Ishikawa (cell line): Measurements from ENCODE around the gene RNF141.

ENCODE experiments used
- CEBPB ChIP-seq: IDR thresholded peaks from 2 replicates; pipeline ENCODE4 v1.6.1; 2012
- CREB1 ChIP-seq: IDR thresholded peaks from 2 replicates; pipeline ENCODE4 v1.6.1; 2012; ENCODE audit warnings: low read depth
- EGR1 ChIP-seq: IDR thresholded peaks from 2 replicates; pipeline ENCODE4 v1.6.1; 2012
- EP300 ChIP-seq: IDR thresholded peaks from 2 replicates; pipeline ENCODE4 v1.6.1; 2012; ENCODE audit warnings: borderline replicate concordance
- TAF1 ChIP-seq: IDR thresholded peaks from 2 replicates; pipeline ENCODE4 v1.6.1; 2012; ENCODE audit warnings: low read depth, mild to moderate bottlenecking
- TEAD4 ChIP-seq: IDR thresholded peaks from 2 replicates; pipeline ENCODE4 v1.6.1; 2012
- YY1 ChIP-seq: IDR thresholded peaks from 2 replicates; pipeline ENCODE4 v1.6.1; 2012; ENCODE audit warnings: low read depth
- TF ChIP-seq, protein P1 (sequence below): IDR thresholded peaks from 2 replicates; pipeline ENCODE4 v1.6.1; 2012
- TF ChIP-seq, protein P2 (sequence below): IDR thresholded peaks from 2 replicates; pipeline ENCODE4 v1.6.1; 2012; ENCODE audit warnings: low read depth, mild to moderate bottlenecking
- TF ChIP-seq, protein P3 (sequence below): IDR thresholded peaks from 2 replicates; pipeline ENCODE4 v1.6.1; 2012

DNA sequence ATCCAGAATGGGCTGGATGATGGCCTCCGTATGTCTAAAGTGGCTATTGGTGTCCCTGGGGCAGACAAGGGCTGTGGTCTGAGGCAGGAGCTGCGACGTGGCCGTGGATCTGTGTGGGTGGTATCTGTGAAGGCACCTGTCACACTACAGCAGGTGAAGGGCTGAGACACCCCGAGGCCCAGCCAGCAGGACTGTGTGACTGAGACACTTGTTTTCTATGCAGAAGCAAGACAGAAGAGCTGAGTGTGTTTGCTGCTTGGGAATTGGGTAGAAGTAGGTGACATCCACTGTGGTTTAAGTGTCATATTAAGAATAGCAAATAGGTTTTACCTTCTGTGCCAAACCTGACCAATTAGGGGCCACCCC is 51.0 kb downstream of the RNF141 start:
- TF ChIP-seq CEBPB (no peak), TAF1 (no peak), TEAD4 (no peak), EGR1 (no peak), CREB1 (no peak), YY1 (no peak), EP300 (no peak)
- TF ChIP-seq, protein P1, sequence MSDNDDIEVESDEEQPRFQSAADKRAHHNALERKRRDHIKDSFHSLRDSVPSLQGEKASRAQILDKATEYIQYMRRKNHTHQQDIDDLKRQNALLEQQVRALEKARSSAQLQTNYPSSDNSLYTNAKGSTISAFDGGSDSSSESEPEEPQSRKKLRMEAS, result no peak
- TF ChIP-seq, protein P2, sequence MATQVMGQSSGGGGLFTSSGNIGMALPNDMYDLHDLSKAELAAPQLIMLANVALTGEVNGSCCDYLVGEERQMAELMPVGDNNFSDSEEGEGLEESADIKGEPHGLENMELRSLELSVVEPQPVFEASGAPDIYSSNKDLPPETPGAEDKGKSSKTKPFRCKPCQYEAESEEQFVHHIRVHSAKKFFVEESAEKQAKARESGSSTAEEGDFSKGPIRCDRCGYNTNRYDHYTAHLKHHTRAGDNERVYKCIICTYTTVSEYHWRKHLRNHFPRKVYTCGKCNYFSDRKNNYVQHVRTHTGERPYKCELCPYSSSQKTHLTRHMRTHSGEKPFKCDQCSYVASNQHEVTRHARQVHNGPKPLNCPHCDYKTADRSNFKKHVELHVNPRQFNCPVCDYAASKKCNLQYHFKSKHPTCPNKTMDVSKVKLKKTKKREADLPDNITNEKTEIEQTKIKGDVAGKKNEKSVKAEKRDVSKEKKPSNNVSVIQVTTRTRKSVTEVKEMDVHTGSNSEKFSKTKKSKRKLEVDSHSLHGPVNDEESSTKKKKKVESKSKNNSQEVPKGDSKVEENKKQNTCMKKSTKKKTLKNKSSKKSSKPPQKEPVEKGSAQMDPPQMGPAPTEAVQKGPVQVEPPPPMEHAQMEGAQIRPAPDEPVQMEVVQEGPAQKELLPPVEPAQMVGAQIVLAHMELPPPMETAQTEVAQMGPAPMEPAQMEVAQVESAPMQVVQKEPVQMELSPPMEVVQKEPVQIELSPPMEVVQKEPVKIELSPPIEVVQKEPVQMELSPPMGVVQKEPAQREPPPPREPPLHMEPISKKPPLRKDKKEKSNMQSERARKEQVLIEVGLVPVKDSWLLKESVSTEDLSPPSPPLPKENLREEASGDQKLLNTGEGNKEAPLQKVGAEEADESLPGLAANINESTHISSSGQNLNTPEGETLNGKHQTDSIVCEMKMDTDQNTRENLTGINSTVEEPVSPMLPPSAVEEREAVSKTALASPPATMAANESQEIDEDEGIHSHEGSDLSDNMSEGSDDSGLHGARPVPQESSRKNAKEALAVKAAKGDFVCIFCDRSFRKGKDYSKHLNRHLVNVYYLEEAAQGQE, result no peak
- TF ChIP-seq, protein P3, sequence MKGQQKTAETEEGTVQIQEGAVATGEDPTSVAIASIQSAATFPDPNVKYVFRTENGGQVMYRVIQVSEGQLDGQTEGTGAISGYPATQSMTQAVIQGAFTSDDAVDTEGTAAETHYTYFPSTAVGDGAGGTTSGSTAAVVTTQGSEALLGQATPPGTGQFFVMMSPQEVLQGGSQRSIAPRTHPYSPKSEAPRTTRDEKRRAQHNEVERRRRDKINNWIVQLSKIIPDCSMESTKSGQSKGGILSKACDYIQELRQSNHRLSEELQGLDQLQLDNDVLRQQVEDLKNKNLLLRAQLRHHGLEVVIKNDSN, result no peak
